OCI-LY1 (cell line): ENCODE data around the gene PSMD2.

Experiments used
- H2AFZ ChIP-seq: fragments of 200-600 bp; sonication (generic), shearing (Covaris generic); 2 replicates; pipeline ENCODE4 v1.6.0; 2014; ENCODE audit warnings: antibody characterized with exemption, mild to moderate bottlenecking, low read length
- H3F3A ChIP-seq: fragments of 200-600 bp; sonication (generic), shearing (Covaris generic); 2 replicates; pipeline ENCODE4 v1.6.0; 2014; ENCODE audit warnings: mild to moderate bottlenecking, antibody characterized with exemption, low read length, moderate library complexity; ENCODE audit not compliant: insufficient read depth
- H3K27ac ChIP-seq: fragments of 200-600 bp; sonication (generic); 2 replicates; pipeline ENCODE4 v1.5.1; 2014; ENCODE audit warnings: low read length, mixed run types, mild to moderate bottlenecking, low read depth; ENCODE audit not compliant: poor library complexity, severe bottlenecking
- H3K27me3 ChIP-seq: fragments of 200-600 bp; sonication (generic); 2 replicates; pipeline ENCODE4 v1.6.0; 2014; ENCODE audit warnings: antibody characterized with exemption, mild to moderate bottlenecking, low read length, moderate library complexity; ENCODE audit not compliant: insufficient read depth
- H3K36me3 ChIP-seq: fragments of 200-600 bp; sonication (generic); 2 replicates; pipeline ENCODE4 v1.6.1; 2014; ENCODE audit warnings: mild to moderate bottlenecking, antibody characterized with exemption, low read length, moderate library complexity, mixed read lengths; ENCODE audit not compliant: insufficient read depth
- H3K4me1 ChIP-seq: fragments of 200-600 bp; sonication (generic); 2 replicates; pipeline ENCODE4 v1.5.1; 2014; ENCODE audit warnings: mild to moderate bottlenecking, low read length, moderate library complexity; ENCODE audit not compliant: insufficient read depth, severe bottlenecking
- H3K4me2 ChIP-seq: fragments of 200-600 bp; sonication (generic), shearing (Covaris generic); 2 replicates; pipeline ENCODE4 v1.6.1; 2014; ENCODE audit warnings: low read length
- H3K4me3 ChIP-seq: fragments of 200-600 bp; sonication (generic); 2 replicates; pipeline ENCODE4 v1.5.1; 2014; ENCODE audit warnings: low read length, low read depth, mild to moderate bottlenecking, mixed read lengths; ENCODE audit not compliant: poor library complexity, severe bottlenecking
- H3K79me2 ChIP-seq: fragments of 200-600 bp; shearing (Covaris generic); 2 replicates; pipeline ENCODE4 v1.6.1; 2016; ENCODE audit warnings: mixed run types, low read length, mixed read lengths; ENCODE audit not compliant: insufficient read depth
- H3K9ac ChIP-seq: fragments of 200-600 bp; sonication (generic), shearing (Covaris generic); 2 replicates; pipeline ENCODE4 v1.6.1; 2014; ENCODE audit warnings: mild to moderate bottlenecking, low read length, mixed read lengths
- H3K9me2 ChIP-seq: fragments of 200-600 bp; sonication (generic), shearing (Covaris generic); 2 replicates; pipeline ENCODE4 v1.6.1; 2014; ENCODE audit warnings: low read depth, mild to moderate bottlenecking, low read length, mixed read lengths
- H3K9me3 ChIP-seq: fragments of 200-600 bp; shearing (Covaris generic); 2 replicates; pipeline ENCODE4 v1.6.1; 2014; ENCODE audit warnings: low read length, mixed read lengths
- H4K20me1 ChIP-seq: fragments of 200-600 bp; sonication (generic), shearing (Covaris generic); 2 replicates; pipeline ENCODE4 v1.6.0; 2016; ENCODE audit warnings: mild to moderate bottlenecking, low read length; ENCODE audit not compliant: insufficient read depth
- EZH2 ChIP-seq: fragments of 200-600 bp; sonication (generic), shearing (Covaris generic); IDR thresholded peaks from 2 replicates; pipeline ENCODE4 v1.8.0; 2017; ENCODE audit warnings: borderline replicate concordance, mixed run types, mild to moderate bottlenecking, antibody characterized with exemption, low read length, moderate library complexity, mixed read lengths
- TF ChIP-seq, protein P1 (sequence below): fragments of 200-600 bp; sonication (generic), shearing (Covaris generic); IDR thresholded peaks from 2 replicates; pipeline ENCODE4 v1.5.1; 2017; ENCODE audit warnings: mild to moderate bottlenecking, antibody characterized with exemption, low read length, moderate library complexity, mixed read lengths

The PSMD2 gene

DNA sequence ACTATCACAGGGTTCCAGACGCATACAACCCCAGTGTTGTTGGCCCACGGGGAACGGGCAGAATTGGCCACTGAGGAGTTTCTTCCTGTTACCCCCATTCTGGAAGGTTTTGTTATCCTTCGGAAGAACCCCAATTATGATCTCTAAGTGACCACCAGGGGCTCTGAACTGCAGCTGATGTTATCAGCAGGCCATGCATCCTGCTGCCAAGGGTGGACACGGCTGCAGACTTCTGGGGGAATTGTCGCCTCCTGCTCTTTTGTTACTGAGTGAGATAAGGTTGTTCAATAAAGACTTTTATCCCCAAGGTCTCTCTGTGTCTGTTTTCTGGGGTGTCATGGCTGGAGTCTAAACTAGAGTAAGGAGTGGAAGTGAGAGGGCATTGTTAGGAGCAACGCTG, 9.7 kb downstream of the PSMD2 start:
- H3K79me2 ChIP-seq = no peaks in the 10 kb centered on the region
- H3K36me3 ChIP-seq = peaks cover 62% of the 10 kb centered on the region
- no peak for TF ChIP-seq EZH2
- TF ChIP-seq, protein P1, sequence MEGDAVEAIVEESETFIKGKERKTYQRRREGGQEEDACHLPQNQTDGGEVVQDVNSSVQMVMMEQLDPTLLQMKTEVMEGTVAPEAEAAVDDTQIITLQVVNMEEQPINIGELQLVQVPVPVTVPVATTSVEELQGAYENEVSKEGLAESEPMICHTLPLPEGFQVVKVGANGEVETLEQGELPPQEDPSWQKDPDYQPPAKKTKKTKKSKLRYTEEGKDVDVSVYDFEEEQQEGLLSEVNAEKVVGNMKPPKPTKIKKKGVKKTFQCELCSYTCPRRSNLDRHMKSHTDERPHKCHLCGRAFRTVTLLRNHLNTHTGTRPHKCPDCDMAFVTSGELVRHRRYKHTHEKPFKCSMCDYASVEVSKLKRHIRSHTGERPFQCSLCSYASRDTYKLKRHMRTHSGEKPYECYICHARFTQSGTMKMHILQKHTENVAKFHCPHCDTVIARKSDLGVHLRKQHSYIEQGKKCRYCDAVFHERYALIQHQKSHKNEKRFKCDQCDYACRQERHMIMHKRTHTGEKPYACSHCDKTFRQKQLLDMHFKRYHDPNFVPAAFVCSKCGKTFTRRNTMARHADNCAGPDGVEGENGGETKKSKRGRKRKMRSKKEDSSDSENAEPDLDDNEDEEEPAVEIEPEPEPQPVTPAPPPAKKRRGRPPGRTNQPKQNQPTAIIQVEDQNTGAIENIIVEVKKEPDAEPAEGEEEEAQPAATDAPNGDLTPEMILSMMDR = no peak
- H4K20me1 ChIP-seq = no peaks in the 10 kb centered on the region
- H3K27me3 ChIP-seq = no peaks in the 10 kb centered on the region
- H3K9me3 ChIP-seq = no peaks in the 10 kb centered on the region
- no peaks in the 10 kb centered on the region for H3K9me2 ChIP-seq
- H3F3A ChIP-seq = 0 out of 2 replicates have a peak, but pooled peaks cover 4% of the 10 kb centered on the region
- H3K4me3 ChIP-seq = no peak overlapping the region
- no peak overlapping the region for H3K27ac ChIP-seq
- peaks cover under 1% of the 10 kb centered on the region for H3K4me1 ChIP-seq
- no peak overlapping the region for H3K4me2 ChIP-seq
- no peak overlapping the region for H3K9ac ChIP-seq
- H2AFZ ChIP-seq = no peak overlapping the region

GRCh38 chr3:184311633-184312032, 12.6 kb downstream of the PSMD2 start:
- H3F3A ChIP-seq = 0 out of 2 replicates have a peak, but pooled peaks cover 4% of the 10 kb centered on the region
- H3K9me3 ChIP-seq = no peaks in the 10 kb centered on the region
- no peak overlapping the region for H3K27ac ChIP-seq
- H3K4me1 ChIP-seq = peaks cover 17% of the 10 kb centered on the region
- H3K27me3 ChIP-seq = no peaks in the 10 kb centered on the region
- no peak overlapping the region for H3K4me2 ChIP-seq
- TF ChIP-seq, protein P1 = no peak
- no peak for TF ChIP-seq EZH2
- peaks cover 19% of the 10 kb centered on the region for H3K79me2 ChIP-seq
- H3K36me3 ChIP-seq = peaks cover 49% of the 10 kb centered on the region
- no peaks in the 10 kb centered on the region for H4K20me1 ChIP-seq
- no peak overlapping the region for H2AFZ ChIP-seq
- H3K9ac ChIP-seq = no peak overlapping the region; the same call in 1 of the 2 replicates
- H3K9me2 ChIP-seq = no peaks in the 10 kb centered on the region
- H3K4me3 ChIP-seq = no peak overlapping the region

- no peaks in the 10 kb centered on the region for H3K9me2 ChIP-seq
- H3K9me3 ChIP-seq = no peaks in the 10 kb centered on the region
- no peaks in the 10 kb centered on the region for H4K20me1 ChIP-seq
- H3F3A ChIP-seq = 0 out of 2 replicates have a peak, but pooled peaks cover 4% of the 10 kb centered on the region
- H3K4me2 ChIP-seq = peak within 1 kb of the TSS; percentile 93
- no peaks in the 10 kb centered on the region for H3K27me3 ChIP-seq
- peak within 1 kb of the TSS; percentile 84 for H3K4me3 ChIP-seq
- peak within 1 kb of the TSS; percentile 95 for H3K9ac ChIP-seq
- H2AFZ ChIP-seq = 0 out of 2 replicates have a peak within 1 kb of the TSS, but pooled peaks have one; percentile 67
- peaks cover 48% of the 10 kb centered on the region for H3K36me3 ChIP-seq
- peak within 1 kb of the TSS; percentile 53 for H3K27ac ChIP-seq
- peaks cover 26% of the 10 kb centered on the region for H3K4me1 ChIP-seq
- peaks cover 46% of the 10 kb centered on the region for H3K79me2 ChIP-seq
- TF ChIP-seq EZH2 = no peak
- TF ChIP-seq, protein P1 = no peak
Measured at GRCh38 chr3:184314363-184314699, 15.3 kb downstream of the PSMD2 start, which contains the start of gene EIF4G1. Gene EIF4G1, plus strand, starts transcription at chr3:184314606. Its CDS starts 1,191 bp downstream, at chr3:184315797.
